Effector memory CD8-positive, alpha-beta T cell (primary cell): ENCODE results near the gene PATL1.
"Not testable (repeated sequence)": the region's sequence is repeated elsewhere in the genome, so short reads cannot be mapped to it uniquely, and the experiment has no call there.

ENCODE experiments used
- ATAC-seq: fragments of 150-1000 bp; cut with Tn5 transposase; replicated peaks from 2 replicates; pipeline ENCODE4 v1.10.0; 2021; ENCODE audit warnings: mild to moderate bottlenecking, moderate library complexity
- DNase-seq, 3 experiments: peaks; one replicate each; pipeline ENCODE4 v3.0.0; 2021
- H3K27ac Mint-ChIP-seq, 2 donors: one replicate each; pipeline ENCODE4 v1.8.0; 2022; ENCODE audit warnings: mild to moderate bottlenecking in 2 of 2, mixed read lengths in 2 of 2, moderate library complexity in 2 of 2
- H3K27me3 Mint-ChIP-seq, 2 donors: one replicate each; pipeline ENCODE4 v1.8.0; 2022; ENCODE audit warnings: mixed read lengths in 2 of 2
- H3K36me3 Mint-ChIP-seq: one replicate; pipeline ENCODE4 v1.8.0; 2022; ENCODE audit warnings: mild to moderate bottlenecking, moderate library complexity, mixed read lengths; ENCODE audit not compliant: insufficient read depth
- H3K4me1 Mint-ChIP-seq, 2 donors: one replicate each; pipeline ENCODE4 v1.8.0; 2022; ENCODE audit warnings: low read depth in 2 of 2, mixed read lengths in 2 of 2
- H3K4me3 Mint-ChIP-seq, 2 donors: one replicate each; pipeline ENCODE4 v1.8.0; 2022; ENCODE audit warnings: mild to moderate bottlenecking in 2 of 2, mixed read lengths in 2 of 2, moderate library complexity in 2 of 2
- H3K9me3 Mint-ChIP-seq, 2 donors: one replicate each; pipeline ENCODE4 v1.8.0; 2022; ENCODE audit warnings: mixed read lengths in 2 of 2

Gene PATL1

DNA sequence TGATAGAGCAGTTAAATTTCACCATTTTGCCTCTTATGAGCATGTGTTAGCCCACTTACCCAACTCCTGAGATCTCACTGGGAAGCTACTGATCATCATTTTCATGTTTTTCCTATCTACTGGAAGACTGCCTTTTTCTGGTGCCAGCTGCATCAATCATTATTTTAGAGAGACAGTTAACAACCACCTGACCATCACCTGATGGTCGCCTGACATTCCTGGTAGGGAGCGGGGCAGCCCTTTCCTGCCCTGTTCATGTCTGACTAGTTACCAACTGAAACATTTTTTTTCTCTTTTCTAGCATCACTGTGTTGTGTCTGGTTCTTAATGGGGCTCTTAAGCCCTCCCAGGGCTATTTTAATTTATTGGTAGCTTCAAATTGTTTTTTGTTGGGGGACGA lies 20.2 kb upstream of the PATL1 start:
- no peak overlapping the region for H3K27ac Mint-ChIP-seq
- H3K9me3 Mint-ChIP-seq, result peaks cover 4 to 13% of the 10 kb centered on the region in 2 donors
- H3K36me3 Mint-ChIP-seq, result no peaks in the 10 kb centered on the region
- H3K27me3 Mint-ChIP-seq, result peaks cover 40 to 47% of the 10 kb centered on the region in 2 donors
- H3K4me3 Mint-ChIP-seq, result no peak overlapping the region
- no peaks in the 10 kb centered on the region for H3K4me1 Mint-ChIP-seq
- DNase-seq (no peak), ATAC-seq (no peak)

DNA sequence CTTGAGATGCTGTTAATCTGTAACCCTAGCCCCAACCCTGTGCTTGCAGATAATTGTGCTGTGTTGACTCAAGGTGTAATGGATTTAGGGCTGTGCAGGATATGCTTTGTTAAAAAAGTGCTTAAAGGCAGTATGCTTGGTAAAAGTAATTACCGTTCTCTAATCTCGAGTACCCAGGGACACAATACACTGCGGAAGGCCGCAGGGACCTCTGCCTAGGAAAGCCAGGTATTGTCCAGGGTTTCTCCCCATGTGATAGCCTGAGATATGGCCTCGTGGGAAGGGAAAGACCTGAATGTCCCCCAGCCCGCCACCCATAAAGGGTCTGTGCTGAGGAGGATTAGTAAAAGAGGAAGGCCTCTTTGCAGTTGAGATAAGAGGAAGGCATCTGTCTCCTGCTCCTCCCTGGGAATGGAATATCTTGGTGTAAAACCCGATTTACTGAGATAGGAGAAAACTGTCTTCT lies 12.5 kb upstream of the PATL1 start:
- H3K27me3 Mint-ChIP-seq, result peaks cover 31 to 44% of the 10 kb centered on the region in 2 donors
- H3K9me3 Mint-ChIP-seq, ATAC-seq, H3K4me1 Mint-ChIP-seq, H3K4me3 Mint-ChIP-seq, H3K27ac Mint-ChIP-seq, H3K36me3 Mint-ChIP-seq, DNase-seq: not testable (repeated sequence)

DNA sequence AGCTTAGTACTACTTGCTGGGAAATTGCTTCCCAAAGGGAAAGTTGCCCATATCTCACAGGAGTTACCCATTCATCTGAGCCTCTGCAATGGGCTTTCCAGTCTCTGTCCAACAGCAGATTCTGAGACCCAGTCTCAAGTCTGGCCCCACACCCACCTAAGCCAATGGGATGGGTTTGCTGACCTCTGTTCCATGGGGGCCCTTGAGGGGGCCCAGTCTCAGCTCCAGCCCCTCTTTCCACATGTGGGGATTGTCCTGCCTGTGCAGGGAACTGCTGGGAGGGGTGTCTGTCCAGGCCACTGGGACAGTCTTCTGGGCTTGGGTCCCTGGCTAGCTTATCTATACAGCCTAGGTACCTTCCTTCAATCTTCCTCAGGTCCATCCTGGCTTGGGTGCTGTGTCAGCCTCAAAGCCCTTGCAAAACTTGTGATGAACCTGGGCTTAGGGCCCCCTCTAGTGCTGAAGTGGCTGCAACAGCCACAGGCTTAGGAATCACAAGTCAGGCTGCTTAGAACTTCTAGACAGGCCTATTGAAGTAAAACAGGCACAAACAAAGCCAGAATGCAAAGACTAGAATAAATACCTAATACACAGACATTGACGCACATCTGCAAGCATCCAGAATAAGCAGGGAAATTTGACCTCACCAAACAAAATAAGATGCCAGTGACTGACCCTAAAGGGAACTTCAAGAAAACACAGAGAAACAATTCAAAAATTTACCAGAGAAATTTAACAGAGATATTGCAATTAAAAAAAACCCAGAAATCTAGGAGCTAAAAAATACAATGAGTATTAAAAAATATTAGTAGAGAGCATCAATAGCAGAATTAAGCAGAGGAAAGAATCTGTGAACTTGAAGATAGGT lies 11.7 kb upstream of the PATL1 start:
- peak; percentile 84 for ATAC-seq
- no peaks in the 10 kb centered on the region for H3K4me1 Mint-ChIP-seq

DNA sequence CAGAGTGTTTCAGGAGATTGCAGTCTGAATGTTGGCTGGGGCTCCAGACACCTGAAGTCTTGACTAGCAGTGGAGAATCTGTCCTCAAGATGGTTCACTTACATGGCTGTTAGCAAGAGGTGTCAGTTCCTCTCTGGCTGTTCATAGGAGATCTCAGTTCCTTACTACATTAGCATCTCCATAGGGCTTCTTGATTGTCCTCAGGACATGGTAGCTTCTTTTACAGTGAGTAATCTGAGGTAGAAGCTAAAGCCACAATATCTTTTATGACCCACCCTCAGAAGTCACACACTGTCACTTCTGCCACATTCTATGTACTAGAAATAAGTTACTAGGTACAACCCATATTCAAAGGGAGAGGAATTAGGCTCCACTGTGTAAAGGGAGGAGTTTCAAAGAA lies 10.5 kb upstream of the PATL1 start:
- Mint-ChIP-seq H3K4me1 (no peaks in the 10 kb centered on the region), H3K36me3 (no peaks in the 10 kb centered on the region)

More for the DNA sequence above, 11.7 kb upstream of the PATL1 start:
- Mint-ChIP-seq H3K4me3 (no peak overlapping the region), H3K36me3 (no peaks in the 10 kb centered on the region), H3K27me3 (peaks cover 31 to 42% of the 10 kb centered on the region in 2 donors), H3K27ac (no peak overlapping the region), H3K9me3 (no peaks in the 10 kb centered on the region)
- DNase-seq, result peak; percentile 38 to 46 (median 41)

DNA sequence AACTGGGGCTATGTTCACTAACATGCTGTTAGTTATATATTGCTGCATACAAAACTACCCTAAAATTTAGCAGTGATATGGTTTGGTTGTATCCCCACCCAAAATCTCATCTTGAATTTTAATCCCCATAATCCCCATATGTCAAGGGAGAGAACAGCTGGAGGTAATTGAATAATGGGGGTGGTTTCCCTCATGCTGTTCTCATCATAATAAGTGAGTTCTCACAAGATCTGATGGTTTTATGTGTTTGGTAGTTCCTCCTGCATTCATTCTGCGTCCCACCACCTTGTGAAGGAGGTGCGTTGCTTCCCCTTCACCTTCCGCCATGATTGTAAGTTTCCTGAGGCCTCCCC lies 10.0 kb upstream of the PATL1 start:
- no peak overlapping the region for H3K27ac Mint-ChIP-seq
- H3K4me3 Mint-ChIP-seq, result no peak overlapping the region
- H3K4me1 Mint-ChIP-seq, result no peaks in the 10 kb centered on the region
- no peaks in the 10 kb centered on the region for H3K36me3 Mint-ChIP-seq
- H3K27me3 Mint-ChIP-seq, result peaks cover 19 to 27% of the 10 kb centered on the region in 2 donors
- no peak for DNase-seq
- H3K9me3 Mint-ChIP-seq, result no peaks in the 10 kb centered on the region
- no peak for ATAC-seq

More for the DNA sequence above, 10.5 kb upstream of the PATL1 start:
- ATAC-seq (no peak), DNase-seq (no peak)
- Mint-ChIP-seq H3K27ac (no peak overlapping the region), H3K4me3 (no peak overlapping the region), H3K27me3 (peaks cover 23 to 33% of the 10 kb centered on the region in 2 donors), H3K9me3 (no peaks in the 10 kb centered on the region)

DNA sequence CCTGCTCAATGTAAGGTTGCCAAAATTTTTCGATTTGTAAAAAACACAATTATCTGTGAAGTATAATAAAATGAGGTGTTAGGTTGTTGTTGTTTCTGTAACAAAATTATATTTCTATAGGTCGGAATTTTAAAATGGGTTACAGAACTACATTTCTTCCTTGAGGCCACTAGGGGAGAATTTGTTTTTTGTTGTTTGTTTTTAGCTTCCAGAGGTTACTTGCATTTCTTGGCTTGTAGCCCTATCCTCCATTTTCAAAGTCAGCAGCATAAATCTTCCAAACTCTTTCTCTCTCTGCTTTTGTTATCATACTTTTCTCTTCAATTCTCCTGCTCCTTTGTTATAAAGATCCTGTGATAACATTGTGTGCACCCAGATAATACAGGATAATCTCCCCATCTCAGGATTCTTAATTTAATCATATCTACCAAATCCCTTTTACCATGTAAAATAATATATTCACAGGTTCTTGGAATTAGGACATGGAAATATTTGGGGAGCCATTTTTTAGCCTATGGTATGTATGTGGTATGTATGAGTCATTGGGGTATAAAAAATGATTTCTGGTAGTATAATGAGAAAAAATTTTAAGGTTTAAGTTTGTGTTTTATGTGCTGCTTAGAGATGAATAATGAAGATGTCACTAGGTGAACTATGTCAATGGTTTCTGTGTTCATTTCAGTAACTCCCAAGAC lies 9.4 kb upstream of the PATL1 start:
- H3K27ac Mint-ChIP-seq, result no peak overlapping the region
- DNase-seq (no peak), ATAC-seq (no peak)
- H3K36me3 Mint-ChIP-seq, result no peaks in the 10 kb centered on the region
- H3K4me3 Mint-ChIP-seq, result no peak overlapping the region
- peaks cover 15 to 25% of the 10 kb centered on the region in 2 donors for H3K27me3 Mint-ChIP-seq
- no peaks in the 10 kb centered on the region for H3K9me3 Mint-ChIP-seq
- H3K4me1 Mint-ChIP-seq, result no peaks in the 10 kb centered on the region

DNA sequence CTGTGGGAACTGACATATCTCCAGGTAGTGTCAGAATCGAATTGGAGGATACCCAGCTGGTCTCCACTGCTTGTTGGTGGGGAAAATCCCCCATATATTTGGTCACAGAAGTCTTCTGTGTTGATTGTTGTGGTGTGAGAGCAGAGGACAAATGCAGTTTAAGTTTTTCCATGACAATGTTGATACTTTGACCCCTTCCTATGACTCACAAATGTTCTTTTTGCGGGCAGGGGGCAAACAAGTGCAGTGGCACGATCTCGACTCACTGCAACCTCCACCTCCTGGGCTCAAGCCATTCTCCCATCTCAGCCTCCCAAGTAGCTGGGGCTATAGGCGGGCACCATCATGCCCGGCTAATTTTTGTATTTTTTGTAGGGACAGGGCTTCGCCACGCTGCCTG lies 7.4 kb upstream of the PATL1 start:
- DNase-seq, result no peak
- no peaks in the 10 kb centered on the region for H3K9me3 Mint-ChIP-seq
- no peak overlapping the region for H3K4me3 Mint-ChIP-seq
- H3K36me3 Mint-ChIP-seq, result no peaks in the 10 kb centered on the region
- no peak overlapping the region for H3K27ac Mint-ChIP-seq
- ATAC-seq, result no peak
- H3K27me3 Mint-ChIP-seq, result peaks cover 12 to 14% of the 10 kb centered on the region in 2 donors
- H3K4me1 Mint-ChIP-seq, result no peaks in the 10 kb centered on the region

DNA sequence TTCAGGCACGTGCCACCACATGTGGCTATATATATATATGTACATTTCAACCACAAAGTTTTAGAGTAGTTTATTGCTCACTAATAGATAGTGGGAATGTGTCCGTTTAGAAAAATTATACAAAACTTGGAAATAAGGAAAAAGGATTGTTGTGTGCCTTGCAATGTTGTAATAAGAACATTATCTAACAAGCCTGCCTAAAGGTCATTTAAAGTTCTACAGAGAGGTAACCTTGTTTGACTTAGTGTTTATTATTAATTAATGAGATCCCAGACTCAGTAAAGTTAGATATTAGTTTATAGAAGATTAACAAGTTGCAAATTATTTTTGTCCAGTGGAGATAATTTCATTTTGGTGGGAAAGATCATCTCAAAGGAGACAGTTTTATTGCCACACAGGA lies 5.5 kb upstream of the PATL1 start:
- peaks cover 3 to 4% of the 10 kb centered on the region in 2 donors for H3K4me1 Mint-ChIP-seq
- peaks cover 6 to 7% of the 10 kb centered on the region in 2 donors for H3K27me3 Mint-ChIP-seq
- H3K4me3 Mint-ChIP-seq, result no peak overlapping the region
- H3K9me3 Mint-ChIP-seq, result no peaks in the 10 kb centered on the region
- ATAC-seq, result no peak
- no peak for DNase-seq
- peaks cover 7% of the 10 kb centered on the region for H3K36me3 Mint-ChIP-seq
- no peak overlapping the region for H3K27ac Mint-ChIP-seq

DNA sequence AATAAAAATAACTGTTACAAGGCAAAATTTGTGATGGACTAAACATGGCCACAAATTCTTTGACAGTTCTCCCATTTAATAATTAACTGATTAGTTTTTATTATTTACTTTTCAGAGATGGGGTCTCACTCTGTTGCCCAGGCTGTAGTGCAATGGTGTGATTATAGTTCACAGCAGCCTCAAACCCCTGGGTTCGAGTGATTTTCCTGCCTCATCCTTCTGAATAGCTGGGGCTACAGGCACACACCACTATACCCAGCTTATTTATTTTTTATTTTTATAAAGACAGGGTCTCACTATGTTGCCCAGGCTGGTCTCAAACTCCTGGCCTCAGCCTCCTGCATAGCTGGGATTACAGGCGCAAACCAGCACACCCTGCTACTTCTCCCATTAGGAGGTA lies 4.5 kb upstream of the PATL1 start:
- H3K36me3 Mint-ChIP-seq, result peaks cover 14% of the 10 kb centered on the region
- H3K27ac Mint-ChIP-seq, result no peak overlapping the region
- ATAC-seq (no peak), DNase-seq (no peak)
- H3K4me3 Mint-ChIP-seq, result no peak overlapping the region
- peaks cover 6 to 7% of the 10 kb centered on the region in 2 donors for H3K27me3 Mint-ChIP-seq
- no peaks in the 10 kb centered on the region for H3K9me3 Mint-ChIP-seq
- peaks cover 3 to 4% of the 10 kb centered on the region in 2 donors for H3K4me1 Mint-ChIP-seq

DNA sequence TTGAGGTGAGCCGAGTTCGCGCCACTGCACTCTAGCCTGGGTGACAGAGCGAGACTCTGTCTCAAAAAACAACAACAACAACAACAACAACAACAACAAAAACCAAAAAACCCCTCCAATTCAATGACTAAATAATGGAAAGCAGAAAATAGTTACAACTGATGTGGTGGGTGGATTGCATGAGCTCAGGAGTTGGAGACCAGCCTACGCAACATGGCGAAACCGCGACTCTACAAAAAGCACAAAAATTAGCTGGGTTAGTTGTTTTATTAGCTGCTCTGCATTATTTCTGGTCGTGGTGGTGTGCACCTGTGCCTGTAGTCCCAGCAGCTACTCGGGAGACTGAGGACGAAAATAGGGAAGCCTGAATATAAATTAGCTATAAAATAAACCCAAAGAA lies 2.6 kb upstream of the PATL1 start:
- DNase-seq, result no peak
- no peaks in the 10 kb centered on the region for H3K9me3 Mint-ChIP-seq
- H3K36me3 Mint-ChIP-seq, result peaks cover 28% of the 10 kb centered on the region
- H3K4me3 Mint-ChIP-seq, result no peak overlapping the region
- H3K27me3 Mint-ChIP-seq, result peaks cover 6 to 7% of the 10 kb centered on the region in 2 donors
- peaks cover 16 to 22% of the 10 kb centered on the region in 2 donors for H3K4me1 Mint-ChIP-seq
- no peak overlapping the region for H3K27ac Mint-ChIP-seq
- no peak for ATAC-seq

DNA sequence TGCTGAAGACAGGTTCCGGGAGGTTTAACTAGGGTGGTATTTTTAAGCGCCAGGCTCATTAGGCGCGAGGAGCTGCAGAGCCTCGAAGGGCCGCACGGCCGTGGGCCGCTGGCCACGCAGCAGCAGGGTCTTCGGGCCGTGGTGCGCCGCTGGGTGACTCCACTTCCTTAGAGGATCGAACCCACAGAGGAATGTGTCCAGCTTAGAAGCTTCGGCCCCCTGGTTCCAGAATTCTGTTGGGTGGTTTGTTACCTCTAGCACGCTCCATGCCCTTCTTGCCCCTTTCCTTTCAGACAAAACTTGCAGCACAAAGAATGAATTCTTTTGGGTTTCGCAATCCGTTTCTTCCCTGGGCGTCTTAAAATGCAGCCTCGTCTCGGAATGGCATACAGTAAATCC lies 773 bp upstream of the PATL1 start:
- ATAC-seq, result no peak
- peaks cover 44% of the 10 kb centered on the region for H3K36me3 Mint-ChIP-seq
- H3K9me3 Mint-ChIP-seq, result no peaks in the 10 kb centered on the region
- DNase-seq, result no peak
- peaks cover 16 to 32% of the 10 kb centered on the region in 2 donors for H3K4me1 Mint-ChIP-seq
- peak overlapping the region; percentile 97 to 100 for H3K27ac Mint-ChIP-seq
- H3K27me3 Mint-ChIP-seq, result no peaks in the 10 kb centered on the region
- H3K4me3 Mint-ChIP-seq, result peak overlapping the region; percentile 89 to 93

DNA sequence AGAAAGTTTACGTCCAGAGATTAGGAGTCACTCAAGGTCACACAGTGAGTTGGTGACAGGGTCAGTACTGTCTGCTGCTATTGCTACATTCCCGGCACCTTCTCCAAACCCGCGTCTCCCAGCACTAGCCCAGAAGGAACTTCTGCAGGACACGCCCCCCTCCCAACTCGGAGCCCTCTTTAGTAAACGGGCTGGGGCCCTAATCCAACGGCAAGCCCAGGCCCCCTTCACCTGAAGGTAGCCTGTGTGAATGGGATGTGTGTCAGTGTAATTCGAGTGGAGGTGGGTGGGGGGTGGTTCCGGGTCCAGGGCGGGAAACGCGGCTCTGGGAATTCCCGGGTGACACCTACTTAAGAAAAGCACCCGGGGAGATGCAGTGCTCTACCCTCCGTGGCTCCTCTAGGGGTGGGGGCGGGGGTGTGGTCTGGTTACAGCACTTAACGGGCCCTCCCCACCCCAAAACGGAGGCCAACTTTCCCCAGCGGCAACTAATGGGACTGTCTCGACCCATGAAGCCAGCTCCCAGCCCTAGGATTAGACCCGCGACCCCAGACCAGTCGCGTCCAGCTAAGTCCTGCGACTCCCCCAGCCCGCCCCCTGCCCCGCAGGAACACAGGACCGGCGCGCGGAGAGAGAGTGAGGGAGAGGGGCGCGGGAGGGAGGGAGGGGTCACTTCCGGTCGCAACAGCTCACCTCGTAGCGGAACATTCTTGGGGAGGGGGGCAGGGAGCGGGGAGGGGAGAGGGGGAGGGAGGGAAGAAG lies 468 bp downstream of the PATL1 start:
- no peaks in the 10 kb centered on the region for H3K9me3 Mint-ChIP-seq
- ATAC-seq (peak; percentile 45), DNase-seq (peak in 2 of 3 experiments; percentile 41 to 52)
- H3K27ac Mint-ChIP-seq, result peak overlapping the region; percentile 97 to 100
- H3K36me3 Mint-ChIP-seq, result peaks cover 48% of the 10 kb centered on the region
- peaks cover 19 to 38% of the 10 kb centered on the region in 2 donors for H3K4me1 Mint-ChIP-seq
- H3K27me3 Mint-ChIP-seq, result no peaks in the 10 kb centered on the region
- peak overlapping the region; percentile 89 to 93 for H3K4me3 Mint-ChIP-seq

DNA sequence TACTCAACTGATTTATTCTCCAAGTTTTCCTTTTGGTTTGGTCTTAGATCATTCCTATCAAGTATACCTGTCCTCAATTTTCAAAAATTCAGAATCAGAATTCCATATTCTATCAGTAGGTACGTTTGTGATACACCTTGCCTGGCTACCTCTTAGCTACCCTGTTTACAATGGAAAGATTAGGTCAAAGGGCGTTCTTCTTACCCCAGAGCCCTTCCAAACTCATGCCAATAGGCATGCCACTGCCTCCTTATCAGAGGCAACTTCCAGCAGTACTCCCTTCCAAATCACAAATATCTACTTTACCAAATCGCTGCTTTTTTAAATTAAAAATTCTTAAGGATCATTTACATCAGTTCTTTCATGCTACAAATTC lies 1.0 kb downstream of the PATL1 start:
- Mint-ChIP-seq H3K27me3 (no peaks in the 10 kb centered on the region), H3K4me1 (peaks cover 19 to 38% of the 10 kb centered on the region in 2 donors), H3K27ac (peak overlapping the region; percentile 97 to 100), H3K36me3 (peaks cover 48% of the 10 kb centered on the region), H3K9me3 (no peaks in the 10 kb centered on the region), H3K4me3 (peak overlapping the region; percentile 89 to 93)
- ATAC-seq (no peak), DNase-seq (no peak)
